Measurements from ENCODE around the gene GPR139.
A peak's percentile ranks its signal among the peaks of the same experiment; 100 is the strongest.

The GPR139 gene

GRCh38 chr16:20073203-20074098 is at the start of gene GPR139:
Gene GPR139 (minus strand): TSS chr16:20073890. CDS start chr16:20073616, 274 bp downstream.
- DNase-seq = no peak

GRCh38 chr16:20122011-20122410 is 48.3 kb upstream of the GPR139 start:
- DNase-seq = no peak

GRCh38 chr16:20114356-20114755 is 40.7 kb upstream of the GPR139 start:
- DNase-seq = no peak

- no peak for DNase-seq
Measured at GRCh38 chr16:20111143-20111542, 37.5 kb upstream of the GPR139 start.

GRCh38 chr16:20107083-20107482 is 33.4 kb upstream of the GPR139 start:
- DNase-seq = no peak

GRCh38 chr16:20104563-20105183 is 31.0 kb upstream of the GPR139 start:
- DNase-seq = no peak

- no peak for DNase-seq
Measured at GRCh38 chr16:20102521-20102920, 28.8 kb upstream of the GPR139 start.

- no peak for DNase-seq
Measured at GRCh38 chr16:20102021-20102420, 28.3 kb upstream of the GPR139 start.

- DNase-seq = no peak
Measured at GRCh38 chr16:20099375-20099774, 25.7 kb upstream of the GPR139 start.

- DNase-seq = no peak
Measured at GRCh38 chr16:20094157-20094556, 20.5 kb upstream of the GPR139 start.

GRCh38 chr16:20089246-20089965 is 15.7 kb upstream of the GPR139 start:
- peak; percentile 10 for DNase-seq

GRCh38 chr16:20084624-20085226 is 11.0 kb upstream of the GPR139 start:
- no peak for DNase-seq

GRCh38 chr16:20079106-20079505 is 5.4 kb upstream of the GPR139 start:
- no peak for DNase-seq

GRCh38 chr16:20075243-20075642 is 1.6 kb upstream of the GPR139 start:
- DNase-seq = no peak

GRCh38 chr16:20074099-20074991 is 655 bp upstream of the GPR139 start:
- DNase-seq = no peak

GRCh38 chr16:20072874-20073202 is 852 bp downstream of the GPR139 start:
- DNase-seq = no peak

- no peak for DNase-seq
Measured at GRCh38 chr16:20072146-20072873, 1.4 kb downstream of the GPR139 start.

- DNase-seq = no peak
Measured at GRCh38 chr16:20064931-20065330, 8.8 kb downstream of the GPR139 start.

- DNase-seq = no peak
Measured at GRCh38 chr16:20064520-20064919, 9.2 kb downstream of the GPR139 start.

GRCh38 chr16:20061132-20061531 is 12.6 kb downstream of the GPR139 start:
- no peak for DNase-seq

- DNase-seq = no peak
Measured at GRCh38 chr16:20056436-20056835, 17.3 kb downstream of the GPR139 start.

GRCh38 chr16:20053336-20053735 is 20.4 kb downstream of the GPR139 start:
- no peak for DNase-seq
